ENCODE data around the gene GALR2. TPM values are rescaled to one million over a fixed set of nuclear protein-coding genes. Genes with fewer than 3 reads are reported as not detected.

Gene GALR2
- total and polyA plus RNA-seq, 2 experiments from 2014 or later, result 0.18 TPM; not detected in 1

- no peak within 1 kb of the TSS for H3K4me3 ChIP-seq
- no peak within 1 kb of the TSS for H2AFZ ChIP-seq
- H3K79me2 ChIP-seq (ENCODE audit: insufficient read depth), result no peaks in the 10 kb centered on the region
- no peaks in the 10 kb centered on the region for H4K20me1 ChIP-seq (ENCODE audit: insufficient read depth)
- in situ Hi-C loops (cut with MboI), result no loop called here
- no peaks in the 10 kb centered on the region for H3K36me3 ChIP-seq (ENCODE audit: low read depth)
- H3K27me3 ChIP-seq (replicated peaks; ENCODE audit: insufficient read depth), result peaks cover 53% of the 10 kb centered on the region
- no peak for DNase-seq
- H3K4me2 ChIP-seq (ENCODE audit: unreplicated experiment), result no peak within 1 kb of the TSS
- H3K9me2 ChIP-seq (ENCODE audit: insufficient read depth), result no peaks in the 10 kb centered on the region
- H3K27ac ChIP-seq, result no peak within 1 kb of the TSS
- H3K9me3 ChIP-seq (ENCODE audit: low read depth), result no peaks in the 10 kb centered on the region
- H3K9ac ChIP-seq, result no peak within 1 kb of the TSS
- no peaks in the 10 kb centered on the region for H3K4me1 ChIP-seq (ENCODE audit: insufficient read depth)
- 63 to 66% methylated on average over 16 to 17 of the region's 17 CpGs for WGBS, 2 experiments (ENCODE audit: low coverage in 1 of 2, low lambda C conversion rate in 2 of 2, missing lambda C conversion rate in 2 of 2)
- no peaks in the 10 kb centered on the region for H3F3A ChIP-seq (ENCODE audit: insufficient read depth)
- no peak for TF ChIP-seq EZH2phosphoT487 (IDR thresholded peaks at IDR 0.05; ENCODE audit: insufficient read depth, low read depth)
- TF ChIP-seq EZH2 (IDR thresholded peaks at IDR 0.05; ENCODE audit: insufficient read depth, poor library complexity, severe bottlenecking), result no peak
Measured at GRCh38 chr17:76078860-76079534, 4.4 kb downstream of the GALR2 start, which contains the start of gene ZACN. Gene ZACN (plus strand): TSS chr17:76079182. CDS start chr17:76079265, 83 bp downstream.

- Histone ChIP-seq H3F3A (ENCODE audit: insufficient read depth) (no peaks in the 10 kb centered on the region), H3K9me3 (ENCODE audit: low read depth) (no peaks in the 10 kb centered on the region), H4K20me1 (ENCODE audit: insufficient read depth) (no peaks in the 10 kb centered on the region), H3K36me3 (ENCODE audit: low read depth) (peaks cover 5% of the 10 kb centered on the region; the same call in 1 of the 2 replicates), H3K27ac (no peak overlapping the region), H3K79me2 (ENCODE audit: insufficient read depth) (no peaks in the 10 kb centered on the region), H2AFZ (no peak overlapping the region), H3K9me2 (ENCODE audit: insufficient read depth) (no peaks in the 10 kb centered on the region), H3K4me3 (no peak overlapping the region), H3K4me1 (ENCODE audit: insufficient read depth) (no peaks in the 10 kb centered on the region), H3K27me3 (replicated peaks; ENCODE audit: insufficient read depth) (peaks cover 47% of the 10 kb centered on the region), H3K9ac (no peak overlapping the region), H3K4me2 (ENCODE audit: unreplicated experiment) (no peak overlapping the region)
- DNase-seq, result no peak
- TF ChIP-seq EZH2phosphoT487 (IDR thresholded peaks at IDR 0.05; ENCODE audit: insufficient read depth, low read depth) (no peak), EZH2 (IDR thresholded peaks at IDR 0.05; ENCODE audit: insufficient read depth, poor library complexity, severe bottlenecking) (no peak)
- in situ Hi-C loops (cut with MboI), result no loop called here
- 35 to 39% methylated on average over 9 of the region's 9 CpGs for WGBS, 2 experiments (ENCODE audit: low coverage in 1 of 2, low lambda C conversion rate in 2 of 2, missing lambda C conversion rate in 2 of 2)
Measured at GRCh38 chr17:76079535-76079955, 5.0 kb downstream of the GALR2 start.

- H3K79me2 ChIP-seq (ENCODE audit: insufficient read depth), result no peaks in the 10 kb centered on the region
- H3F3A ChIP-seq (ENCODE audit: insufficient read depth), result no peaks in the 10 kb centered on the region
- DNase-seq, result no peak
- no peak overlapping the region for H3K27ac ChIP-seq
- no peaks in the 10 kb centered on the region for H3K9me2 ChIP-seq (ENCODE audit: insufficient read depth)
- H4K20me1 ChIP-seq (ENCODE audit: insufficient read depth), result no peaks in the 10 kb centered on the region
- no peak overlapping the region for H3K9ac ChIP-seq
- in situ Hi-C loops (cut with MboI), result no loop called here
- WGBS, 2 experiments (ENCODE audit: low coverage in 1 of 2, low lambda C conversion rate in 2 of 2, missing lambda C conversion rate in 2 of 2), result 0 to 2% methylated on average over 19 to 21 of the region's 23 CpGs
- H3K4me2 ChIP-seq (ENCODE audit: unreplicated experiment), result no peak overlapping the region
- peaks cover 7% of the 10 kb centered on the region; the same call in 1 of the 2 replicates for H3K36me3 ChIP-seq (ENCODE audit: low read depth)
- H2AFZ ChIP-seq, result no peak overlapping the region
- TF ChIP-seq EZH2 (IDR thresholded peaks at IDR 0.05; ENCODE audit: insufficient read depth, poor library complexity, severe bottlenecking), result no peak
- TF ChIP-seq EZH2phosphoT487 (IDR thresholded peaks at IDR 0.05; ENCODE audit: insufficient read depth, low read depth), result no peak
- H3K9me3 ChIP-seq (ENCODE audit: low read depth), result no peaks in the 10 kb centered on the region
- H3K4me1 ChIP-seq (ENCODE audit: insufficient read depth), result no peaks in the 10 kb centered on the region
- no peak overlapping the region for H3K4me3 ChIP-seq
- H3K27me3 ChIP-seq (replicated peaks; ENCODE audit: insufficient read depth), result peaks cover 41% of the 10 kb centered on the region
Measured at GRCh38 chr17:76079956-76080767, 5.6 kb downstream of the GALR2 start.

- no peak for DNase-seq
- Histone ChIP-seq H2AFZ (no peak overlapping the region), H3K4me2 (ENCODE audit: unreplicated experiment) (no peak overlapping the region), H4K20me1 (ENCODE audit: insufficient read depth) (no peaks in the 10 kb centered on the region), H3K27me3 (replicated peaks; ENCODE audit: insufficient read depth) (peaks cover 35% of the 10 kb centered on the region), H3K36me3 (ENCODE audit: low read depth) (peaks cover 7% of the 10 kb centered on the region; the same call in 1 of the 2 replicates), H3F3A (ENCODE audit: insufficient read depth) (no peaks in the 10 kb centered on the region), H3K79me2 (ENCODE audit: insufficient read depth) (no peaks in the 10 kb centered on the region), H3K27ac (no peak overlapping the region), H3K4me1 (ENCODE audit: insufficient read depth) (no peaks in the 10 kb centered on the region), H3K9me2 (ENCODE audit: insufficient read depth) (no peaks in the 10 kb centered on the region), H3K4me3 (no peak overlapping the region), H3K9ac (no peak overlapping the region), H3K9me3 (ENCODE audit: low read depth) (no peaks in the 10 kb centered on the region)
- 16 to 19% methylated on average over 6 of the region's 6 CpGs for WGBS, 2 experiments (ENCODE audit: low coverage in 1 of 2, low lambda C conversion rate in 2 of 2, missing lambda C conversion rate in 2 of 2)
- in situ Hi-C loops (cut with MboI), result no loop called here
- TF ChIP-seq EZH2 (IDR thresholded peaks at IDR 0.05; ENCODE audit: insufficient read depth, poor library complexity, severe bottlenecking) (no peak), EZH2phosphoT487 (IDR thresholded peaks at IDR 0.05; ENCODE audit: insufficient read depth, low read depth) (no peak)
Measured at GRCh38 chr17:76080768-76081287, 6.2 kb downstream of the GALR2 start.
